H1 (cell line): Measurements from ENCODE around the gene KBTBD13. TPM values are rescaled to one million over a fixed set of nuclear protein-coding genes. Genes with fewer than 3 reads are reported as not detected.

Experiments used
- CTCF ChIA-PET: fragments of 300-600 bp; sonication (Branson Sonifier 250); formaldehyde crosslinking; loops from one replicate; lab custom pipeline; 2021; ENCODE audit not compliant: partially characterized antibody; lab: Charles Lee
- POLR2A ChIA-PET: fragments of 300-600 bp; sonication (Branson Sonifier 250); formaldehyde crosslinking; loops from one replicate; lab custom pipeline; 2021; ENCODE audit warnings: inconsistent platforms; ENCODE audit not compliant: partially characterized antibody; lab: Charles Lee
- DNase-seq, 2 experiments: peaks; one replicate each; pipeline versions ENCODE4 v3.0.0 to v3.0.0-alpha.2; 2010 to 2022; ENCODE audit warnings: low spot score in 2 of 2, low read depth in 1 of 2, mixed read lengths in 1 of 2
- FAIRE-seq: peaks from 2 replicates; lab custom pipeline; 2011; peaks lifted over from hg19 to GRCh38; lab: Jason Lieb, UNC
- H2AFZ ChIP-seq: 2 replicates; pipeline ENCODE4 v1.8.1; 2012; ENCODE audit warnings: low read length, inconsistent platforms
- H2AK5ac ChIP-seq: 2 replicates; pipeline ENCODE4 v1.6.1; 2013; ENCODE audit warnings: low read depth, low read length
- H2BK120ac ChIP-seq: replicated peaks from 2 replicates; pipeline ENCODE3; 2013; ENCODE audit warnings: low read depth, low read length, inconsistent platforms
- H2BK12ac ChIP-seq: 2 replicates; pipeline ENCODE4 v1.6.1; 2013; ENCODE audit warnings: low read depth, low read length
- H2BK15ac ChIP-seq: 2 replicates; pipeline ENCODE4 v1.6.1; 2013; ENCODE audit warnings: low read length
- H2BK20ac ChIP-seq: 2 replicates; pipeline ENCODE4 v1.6.1; 2013; ENCODE audit warnings: low read length
- H2BK5ac ChIP-seq: 2 replicates; pipeline ENCODE4 v1.6.1; 2013; ENCODE audit warnings: low read depth, low read length
- H3K14ac ChIP-seq: 2 replicates; pipeline ENCODE4 v1.6.1; 2013; ENCODE audit warnings: inconsistent platforms; ENCODE audit not compliant: insufficient read length
- H3K18ac ChIP-seq: 2 replicates; pipeline ENCODE4 v1.6.1; 2013; ENCODE audit warnings: low read length; ENCODE audit errors: extremely low read depth
- H3K23ac ChIP-seq: 2 replicates; pipeline ENCODE4 v1.6.1; 2013; ENCODE audit warnings: inconsistent platforms; ENCODE audit not compliant: insufficient read length
- H3K23me2 ChIP-seq: 2 replicates; pipeline ENCODE4 v1.6.1; 2013; ENCODE audit warnings: low read depth, low read length
- H3K27ac ChIP-seq: 2 replicates; pipeline ENCODE4 v1.6.1; 2011; ENCODE audit warnings: low read depth, low read length, inconsistent platforms
- H3K27me3 ChIP-seq, 4 experiments: replicated peaks in 1 of 4; 1 replicate in 1 of 4; 2 replicates in 3 of 4; pipeline versions ENCODE4 v1.6.1 to v1.8.1; 2011 to 2013; ENCODE audit warnings: low read length in 3 of 4, mild to moderate bottlenecking in 3 of 4, inconsistent platforms in 2 of 4, mixed read lengths in 2 of 4, moderate library complexity in 1 of 4; ENCODE audit not compliant: control insufficient read depth in 3 of 4, insufficient read depth in 3 of 4; ENCODE audit errors: extremely low read depth in 1 of 4
- H3K36me3 ChIP-seq, 4 experiments: 2 replicates each; pipeline versions ENCODE4 v1.6.1 to v1.8.1; 2011 to 2013; ENCODE audit warnings: mild to moderate bottlenecking in 4 of 4, low read length in 3 of 4, moderate library complexity in 2 of 4, control low read depth in 1 of 4, inconsistent platforms in 1 of 4; ENCODE audit not compliant: insufficient read depth in 4 of 4, control insufficient read depth in 2 of 4
- H3K4ac ChIP-seq: replicated peaks from 2 replicates; pipeline ENCODE3; 2013; ENCODE audit warnings: low read length, low read depth, mixed read lengths, inconsistent platforms; ENCODE audit not compliant: insufficient read length
- H3K4me1 ChIP-seq, 4 experiments: replicated peaks in 1 of 4; 1 replicate in 1 of 4; 2 replicates in 3 of 4; pipeline versions ENCODE4 v1.6.1 to v1.8.1; 2011 to 2013; ENCODE audit warnings: low read length in 3 of 4, inconsistent platforms in 2 of 4, mixed read lengths in 1 of 4; ENCODE audit not compliant: insufficient read depth in 4 of 4, control insufficient read depth in 3 of 4
- H3K4me2 ChIP-seq, 2 experiments: 2 replicates each; pipeline versions ENCODE4 v1.6.1 to v1.8.1; 2011 to 2013; ENCODE audit warnings: low read depth in 2 of 2, low read length in 2 of 2, control low read depth in 1 of 2, inconsistent platforms in 1 of 2, mild to moderate bottlenecking in 1 of 2; ENCODE audit not compliant: insufficient read depth in 1 of 2
- H3K4me3 ChIP-seq, 4 experiments: fragments of 200-600, 300-600 bp in 1 of 4; sonication (generic), shearing (Covaris generic), sonication (Bioruptor Twin) in 1 of 4; 2 replicates each; pipeline versions ENCODE4 v1.5.1 to v1.8.1; 2011 to 2016; ENCODE audit warnings: low read length in 4 of 4, low read depth in 3 of 4, control low read depth in 2 of 4, inconsistent platforms in 2 of 4, mild to moderate bottlenecking in 2 of 4, mixed read lengths in 1 of 4, moderate library complexity in 1 of 4; ENCODE audit not compliant: insufficient read depth in 2 of 4; ENCODE audit errors: extremely low read depth in 1 of 4
- H3K56ac ChIP-seq: replicated peaks from 2 replicates; pipeline ENCODE3; 2013; ENCODE audit warnings: low read depth, mild to moderate bottlenecking, mixed read lengths, low read length, inconsistent platforms; ENCODE audit not compliant: insufficient read length
- H3K79me1 ChIP-seq: 2 replicates; pipeline ENCODE4 v1.6.1; 2013; ENCODE audit warnings: low read depth, low read length, control low read depth
- H3K79me2 ChIP-seq, 2 experiments: 2 replicates each; pipeline versions ENCODE4 v1.6.1 to v1.8.1; 2012 to 2013; ENCODE audit warnings: low read length in 2 of 2, mild to moderate bottlenecking in 2 of 2, inconsistent platforms in 1 of 2; ENCODE audit not compliant: insufficient read depth in 2 of 2, control insufficient read depth in 1 of 2
- H3K9ac ChIP-seq, 4 experiments: replicated peaks in 1 of 4; 1 replicate in 1 of 4; 2 replicates in 3 of 4; pipeline versions ENCODE4 v1.6.1 to v1.8.1; 2011 to 2013; ENCODE audit warnings: low read depth in 3 of 4, low read length in 3 of 4, control low read depth in 2 of 4, mild to moderate bottlenecking in 2 of 4, moderate library complexity in 2 of 4, inconsistent platforms in 1 of 4; ENCODE audit errors: extremely low read depth in 1 of 4
- H3K9me3 ChIP-seq, 2 experiments: 2 replicates each; pipeline versions ENCODE4 v1.6.1 to v1.8.1; 2012 to 2013; ENCODE audit warnings: mild to moderate bottlenecking in 2 of 2, moderate library complexity in 2 of 2, control low read depth in 1 of 2, inconsistent platforms in 1 of 2, low read depth in 1 of 2, low read length in 1 of 2, mixed read lengths in 1 of 2; ENCODE audit not compliant: insufficient read depth in 2 of 2
- H4K20me1 ChIP-seq, 2 experiments: replicated peaks in 1 of 2; 2 replicates each; pipeline versions ENCODE3 to v1.8.1; 2011 to 2013; ENCODE audit warnings: inconsistent platforms in 2 of 2, low read length in 2 of 2, mild to moderate bottlenecking in 1 of 2; ENCODE audit not compliant: insufficient read depth in 2 of 2, control insufficient read depth in 1 of 2
- H4K5ac ChIP-seq: 2 replicates; pipeline ENCODE4 v1.6.1; 2013; ENCODE audit warnings: low read length, low read depth, mixed read lengths, inconsistent platforms; ENCODE audit not compliant: insufficient read length
- H4K8ac ChIP-seq: 2 replicates; pipeline ENCODE4 v1.8.0; 2013; ENCODE audit warnings: mild to moderate bottlenecking, moderate library complexity, low read length, inconsistent platforms; ENCODE audit not compliant: insufficient read depth; ENCODE audit errors: extremely low read depth
- H4K91ac ChIP-seq: replicated peaks from 2 replicates; pipeline ENCODE3; 2013; ENCODE audit warnings: low read length, mixed read lengths, inconsistent platforms; ENCODE audit not compliant: insufficient read length
- ATF2 ChIP-seq: IDR thresholded peaks from 2 replicates; pipeline ENCODE4 v1.6.1; 2012; ENCODE audit warnings: low read length, inconsistent platforms
- E2F6 ChIP-seq: IDR thresholded peaks from 2 replicates; pipeline ENCODE4 v1.6.1; 2012; ENCODE audit warnings: inconsistent platforms
- GABPA ChIP-seq: IDR thresholded peaks from 2 replicates; pipeline ENCODE4 v1.6.1; 2011; ENCODE audit warnings: mild to moderate bottlenecking, low read length, moderate library complexity, borderline replicate concordance; ENCODE audit not compliant: insufficient read depth
- KDM1A ChIP-seq: fragments of 200-600, 300-600 bp; sonication (generic); IDR thresholded peaks from 2 replicates; pipeline ENCODE4 v1.7.1; 2016; ENCODE audit warnings: mild to moderate bottlenecking, low read length, borderline replicate concordance
- RAD21 ChIP-seq, 2 experiments: IDR thresholded peaks in 1 of 2; conservative IDR thresholded peaks in 1 of 2; 2 replicates each; pipeline ENCODE4 v1.6.1; 2011; ENCODE audit warnings: low read depth in 2 of 2, low read length in 2 of 2, improper control_type of control experiment in 1 of 2, inconsistent platforms in 1 of 2, mild to moderate bottlenecking in 1 of 2, moderate library complexity in 1 of 2
- RXRA ChIP-seq: IDR thresholded peaks from 2 replicates; pipeline ENCODE4 v1.6.1; 2011; ENCODE audit warnings: low read depth, mild to moderate bottlenecking, low read length, moderate library complexity; ENCODE audit not compliant: insufficient read depth
- WGBS, 2 experiments: shearing (Covaris generic) in 1 of 2; methylation state at CpG; one replicate each; pipeline versions ENCODE4 v1.1.6 to v1.1.7; 2013 to 2015; ENCODE audit warnings: low lambda C conversion rate in 2 of 2, mixed read lengths in 2 of 2, inconsistent platforms in 1 of 2, low coverage in 1 of 2, missing lambda C conversion rate in 1 of 2; ENCODE audit not compliant: insufficient replicate concordance in 2 of 2, insufficient coverage in 1 of 2, insufficient read length in 1 of 2; ENCODE audit errors: extremely low coverage in 1 of 2, missing lambda C conversion rate in 1 of 2; 5-methylcytosine and 5-hydroxymethylcytosine counted together
- polyA plus RNA-seq, 7 experiments: library from polyadenylated mRNA; depleted of rRNA in 3 of 7; stranded (reverse) in 5 of 7; unstranded in 2 of 7; fragments of >200 nt in 5 of 7; fragments of 200-250 nt in 2 of 7; gene quantifications; 1 replicate in 5 of 7; 2 replicates in 1 of 7; 4 replicates in 1 of 7; pipeline versions ENCODE4 v1.2.1 to v1.2.3, GENCODE V29; 2011 to 2013; ENCODE audit warnings: missing spikeins in 2 of 7, mixed read lengths in 2 of 7
- total RNA-seq: library from RNA; stranded (reverse); fragmentation: NEBNext Ultra II Directional; extraction: Animal tissue kit (Norgen Biotek cat#: 25700); gene quantifications from 2 replicates; pipeline ENCODE4 v1.2.1, GENCODE V29; 2021

Gene KBTBD13
- total and polyA plus RNA-seq, 2 of the 8 experiments (the other 6 are each of a cell fraction or from before 2014, with no cell fraction given), result not detected

- Histone ChIP-seq H3K4ac (no peak overlapping the region), H2BK120ac (no peak overlapping the region), H2AFZ (no peak overlapping the region), H2BK5ac (no peak overlapping the region), H3K9me3 (no peaks in the 10 kb centered on the region), H4K5ac (no peak overlapping the region), H2AK5ac (no peak overlapping the region), H3K23ac (no peak overlapping the region), H3K36me3 (no peaks in the 10 kb centered on the region; a peak in 1 of 8 replicates), H3K4me3 (no peak overlapping the region), H3K18ac (no peak overlapping the region), H2BK20ac (no peak overlapping the region), H3K4me1 (no peaks in the 10 kb centered on the region), H3K79me1 (no peaks in the 10 kb centered on the region), H4K91ac (no peak overlapping the region), H3K56ac (no peak overlapping the region), H3K27ac (no peak overlapping the region), H3K9ac (no peak overlapping the region), H4K8ac (no peak overlapping the region), H3K4me2 (no peak overlapping the region), H2BK12ac (no peak overlapping the region), H3K14ac (no peak overlapping the region), H3K27me3 (no peaks in the 10 kb centered on the region; a peak in 2 of 7 replicates), H4K20me1 (no peaks in the 10 kb centered on the region), H2BK15ac (no peak overlapping the region), H3K79me2 (no peaks in the 10 kb centered on the region), H3K23me2 (no peaks in the 10 kb centered on the region)
- 85% methylated on average over 2 of the region's 2 CpGs; no CpG with 5 or more reads in 1 of the 2 experiments for WGBS, 2 experiments
- FAIRE-seq (no peak), DNase-seq (no peak)
- TF ChIP-seq E2F6 (no peak), ATF2 (no peak), GABPA (no peak), RAD21 (IDR thresholded peaks at IDR 0.05 in 1 of 2, conservative IDR thresholded peaks at IDR 0.05 in 1 of 2; ENCODE audit: low read depth in 2 of 2, low read length in 2 of 2) (no peak), RXRA (no peak), KDM1A (no peak)
- CTCF ChIA-PET, result interaction anchor here (0.7 to 33.2 kb wide), 9 partner anchors 10 to 624 kb away, joined by 3 to 1213 read pairs (median 39); partner anchors contain the start of genes KBTBD13, RASL12, SLC51B and UBAP1L
- POLR2A ChIA-PET, result interaction anchor here (1.3 to 1.5 kb wide), 2 partner anchors 15 to 61 kb away, joined by 3 to 4 read pairs; partner anchors contain the start of gene RASL12
Observed at GRCh38 chr15:65052956-65053355, 23.6 kb upstream of the KBTBD13 start.
